Dedifferentiated amniotic fluid mesenchymal stem cell (primary cell): Measurements from ENCODE around the gene MIOX.

Experiments
- DNase-seq: peaks from one replicate; pipeline ENCODE4 v3.0.0-alpha.2; 2016; ENCODE audit errors: extremely low spot score

MIOX gene

DNA sequence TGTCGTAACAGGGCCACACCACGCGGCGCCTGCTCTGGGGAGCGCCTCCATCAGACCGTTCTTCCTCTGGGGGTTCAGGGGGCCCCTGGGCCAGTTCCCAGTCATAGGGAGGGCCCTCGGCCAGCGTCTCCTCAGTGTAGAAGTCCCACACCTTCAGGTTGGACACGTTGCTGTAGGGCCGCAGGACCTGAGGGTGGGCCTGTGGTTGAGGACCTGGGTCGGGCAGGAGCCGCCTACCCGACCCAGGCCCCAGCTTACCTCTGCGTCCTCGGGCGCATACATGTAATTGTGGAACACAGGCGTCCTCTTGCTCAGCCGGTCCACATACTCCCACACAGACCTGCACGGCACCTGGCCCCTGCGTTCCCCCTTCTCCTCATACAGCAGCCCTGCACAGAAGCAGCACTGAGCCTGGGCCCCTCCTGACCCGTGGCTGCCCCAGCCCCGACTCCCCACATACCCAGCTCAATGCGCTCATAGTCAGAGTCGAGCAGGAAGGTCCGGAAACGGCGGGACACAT is 32.0 kb upstream of the MIOX start:
- DNase-seq = no peak

GRCh38 chr22:50455201-50455600 is 31.5 kb upstream of the MIOX start:
- DNase-seq = no peak

DNA sequence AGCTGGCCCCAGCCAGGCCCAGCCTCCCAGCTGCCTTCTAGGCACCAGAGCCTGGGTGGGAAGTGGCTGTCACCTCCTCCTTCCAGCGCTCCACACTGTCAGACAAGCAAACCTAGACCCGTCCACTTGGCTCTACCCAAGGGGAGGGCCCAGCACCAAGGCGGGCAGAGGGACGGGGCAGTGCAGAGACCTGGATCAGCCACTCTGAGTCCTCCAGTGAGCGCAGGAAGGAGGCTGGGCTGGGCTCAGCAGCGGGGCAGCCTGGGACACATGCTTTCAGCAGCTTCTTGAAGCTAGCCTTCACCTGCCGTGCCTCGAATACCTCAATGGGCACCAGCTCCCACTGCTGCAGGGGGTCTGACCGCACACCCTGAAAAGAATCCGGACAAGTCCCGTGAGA is 30.6 kb upstream of the MIOX start:
- DNase-seq = no peak

GRCh38 chr22:50456466-50457234 is 30.0 kb upstream of the MIOX start:
- no peak for DNase-seq

GRCh38 chr22:50459016-50459415 is 27.6 kb upstream of the MIOX start:
- DNase-seq = no peak

- DNase-seq = no peak
Measured at GRCh38 chr22:50459496-50460140, 27.0 kb upstream of the MIOX start.

DNA sequence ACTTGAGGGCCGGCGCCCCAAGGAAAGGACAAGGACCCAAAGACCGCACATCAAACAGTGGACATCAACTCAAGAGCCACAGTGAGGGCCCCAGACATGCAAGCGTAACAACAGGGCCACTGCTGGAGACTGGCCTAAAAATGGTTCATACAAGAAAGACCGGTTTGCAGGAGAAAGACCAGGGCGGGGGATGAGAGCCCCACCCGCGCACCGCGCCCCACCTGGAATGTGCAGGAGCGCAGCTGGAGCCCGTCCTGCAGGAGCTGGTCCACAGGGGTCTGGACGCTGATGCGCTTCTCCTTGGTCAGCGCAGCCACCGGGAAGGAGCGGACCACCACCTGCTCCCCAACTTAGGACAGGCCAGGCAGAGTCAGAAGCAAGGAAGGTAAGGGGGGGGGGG is 25.7 kb upstream of the MIOX start:
- no peak for DNase-seq

- DNase-seq = no peak
Measured at GRCh38 chr22:50461536-50461935, 25.1 kb upstream of the MIOX start.

DNA sequence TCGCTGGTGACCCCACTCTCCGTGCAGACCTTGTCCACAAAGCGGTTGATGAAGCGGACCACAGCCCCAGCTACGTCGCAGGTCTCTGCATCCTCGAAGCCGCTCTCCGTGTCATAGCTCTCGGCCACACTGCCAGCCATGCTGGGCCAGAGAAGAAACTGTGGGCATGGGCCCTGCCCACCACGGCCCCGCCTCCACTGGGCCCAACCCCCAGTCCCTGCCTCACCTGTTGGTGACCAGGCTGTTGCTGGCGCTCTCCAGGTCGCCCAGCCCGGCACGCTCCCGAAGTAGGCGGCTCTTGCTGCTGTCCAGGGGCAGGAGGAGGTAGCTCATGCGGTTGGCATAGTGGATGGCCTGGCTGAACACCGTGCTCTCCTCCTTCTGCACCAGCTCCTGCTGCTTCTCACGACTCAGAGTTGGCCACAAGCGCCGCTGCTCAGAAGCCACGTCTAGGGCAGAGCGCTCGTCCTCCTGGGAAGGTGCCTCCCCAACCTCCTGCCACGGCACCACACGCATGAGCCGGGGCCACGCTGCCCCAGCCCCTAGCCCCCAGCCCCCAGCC is 24.6 kb upstream of the MIOX start:
- no peak for DNase-seq

GRCh38 chr22:50463188-50463900 is 23.3 kb upstream of the MIOX start:
- no peak for DNase-seq

DNA sequence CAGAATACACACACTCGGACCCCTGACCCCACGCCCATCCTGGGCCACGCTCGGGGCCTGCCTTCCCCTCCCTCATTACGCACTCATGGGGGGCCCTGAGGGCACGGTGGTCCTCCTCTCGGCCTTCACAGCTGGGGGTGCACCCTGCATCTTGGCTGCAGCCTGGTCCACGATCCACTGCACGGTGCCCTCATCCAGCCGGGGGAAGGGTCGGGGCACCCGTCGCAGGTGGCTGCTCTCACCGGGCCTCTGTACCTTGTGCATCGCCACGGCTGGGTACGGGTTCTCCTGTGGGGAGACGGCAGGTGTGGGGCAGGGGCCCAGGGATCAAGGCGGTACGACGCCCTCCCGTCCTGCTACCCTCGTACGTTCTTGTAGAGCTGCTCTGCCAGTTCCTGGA is 22.2 kb upstream of the MIOX start:
- no peak for DNase-seq

DNA sequence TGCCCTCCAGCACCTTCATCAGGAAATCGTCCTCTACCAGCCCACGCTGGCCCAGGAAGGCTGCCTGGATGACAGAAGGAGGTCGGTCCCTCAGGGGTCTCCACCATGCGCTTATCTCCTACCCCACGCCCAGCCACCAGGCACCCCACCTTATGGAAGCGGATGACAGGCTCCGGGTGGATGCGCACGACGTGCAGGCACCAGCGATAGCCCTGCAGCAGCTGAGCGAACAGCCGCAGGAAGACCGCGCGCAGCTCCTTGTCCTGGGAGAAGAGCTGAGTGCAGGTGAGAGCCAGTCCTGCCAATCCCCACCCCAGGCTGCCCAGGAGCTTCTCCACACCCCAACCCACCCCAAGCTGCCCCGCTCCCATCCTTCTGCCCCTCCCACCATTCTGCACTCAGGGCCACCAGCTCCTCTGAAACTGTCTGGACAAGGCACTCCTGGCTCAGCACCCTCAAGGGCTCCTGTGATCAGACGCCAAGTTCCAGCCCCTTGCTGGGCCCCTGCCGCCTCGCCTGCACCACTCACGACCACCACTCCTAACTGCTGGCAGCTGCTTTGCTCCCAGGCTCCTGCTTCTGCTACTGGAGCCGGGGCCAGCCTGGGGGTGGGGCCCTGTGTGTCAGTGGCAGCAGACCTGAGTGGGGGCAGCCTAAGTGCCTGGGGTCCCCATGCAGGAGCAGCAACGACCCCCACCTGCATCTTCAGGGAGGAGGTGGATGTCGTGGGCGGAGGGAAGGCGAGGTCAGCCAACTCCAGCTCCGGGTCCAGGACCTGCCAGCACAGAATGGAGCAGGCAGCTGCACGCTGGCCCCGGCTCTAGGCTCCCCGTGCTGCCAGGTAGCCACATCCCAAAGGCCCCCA is 21.4 kb upstream of the MIOX start:
- DNase-seq = no peak

DNA sequence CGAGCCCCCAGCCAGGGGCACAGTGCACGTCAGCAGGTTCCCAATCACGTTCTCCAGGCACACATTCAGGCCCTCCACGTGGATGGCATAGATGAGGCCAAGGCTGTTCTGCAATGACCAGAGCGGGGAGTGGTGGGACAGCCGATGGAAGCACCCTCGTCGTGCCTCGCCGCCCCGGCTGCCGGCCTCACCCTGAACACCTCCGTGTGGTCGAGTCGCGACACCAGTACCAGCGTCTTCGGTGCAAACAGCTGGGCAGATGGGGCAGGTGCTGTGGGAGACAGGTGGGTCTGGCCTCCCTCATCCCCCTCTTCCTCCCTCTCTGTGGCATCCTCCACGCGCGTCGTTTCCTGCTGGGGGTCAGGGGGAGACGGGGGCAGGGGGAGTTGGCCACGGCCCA is 19.3 kb upstream of the MIOX start:
- no peak for DNase-seq

DNA sequence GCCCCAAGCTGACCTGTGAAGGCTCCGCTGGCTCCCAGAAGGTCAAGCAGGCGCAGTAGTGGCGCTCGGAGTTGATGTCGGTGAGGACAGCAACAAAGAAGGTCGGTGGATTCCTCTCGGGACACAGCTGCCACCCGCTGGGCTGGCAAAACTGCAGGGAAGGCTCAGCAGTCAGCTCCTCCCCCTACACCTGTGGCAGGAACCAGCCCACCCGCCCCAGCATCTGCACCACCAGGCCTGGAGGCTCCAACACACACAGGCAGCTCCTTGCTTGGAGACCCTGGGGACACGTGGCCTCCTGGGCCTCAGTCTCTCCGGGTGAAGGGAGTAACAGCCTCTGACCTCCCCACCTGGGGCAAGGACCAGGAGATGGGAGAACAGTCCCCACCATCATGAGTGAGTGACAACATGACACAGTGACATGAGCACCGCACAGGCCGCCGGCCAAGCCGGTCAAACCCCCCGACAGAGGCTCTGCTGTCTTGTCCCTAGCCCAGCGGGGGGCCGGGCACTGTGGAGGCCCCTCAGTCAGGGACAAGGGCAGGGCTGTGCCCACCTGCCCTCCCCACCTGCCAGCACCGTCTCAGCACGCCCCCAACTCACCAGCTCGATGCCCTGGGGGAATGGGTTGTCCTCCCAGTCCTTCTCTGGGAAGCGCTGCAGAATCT is 18.8 kb upstream of the MIOX start:
- no peak for DNase-seq

DNA sequence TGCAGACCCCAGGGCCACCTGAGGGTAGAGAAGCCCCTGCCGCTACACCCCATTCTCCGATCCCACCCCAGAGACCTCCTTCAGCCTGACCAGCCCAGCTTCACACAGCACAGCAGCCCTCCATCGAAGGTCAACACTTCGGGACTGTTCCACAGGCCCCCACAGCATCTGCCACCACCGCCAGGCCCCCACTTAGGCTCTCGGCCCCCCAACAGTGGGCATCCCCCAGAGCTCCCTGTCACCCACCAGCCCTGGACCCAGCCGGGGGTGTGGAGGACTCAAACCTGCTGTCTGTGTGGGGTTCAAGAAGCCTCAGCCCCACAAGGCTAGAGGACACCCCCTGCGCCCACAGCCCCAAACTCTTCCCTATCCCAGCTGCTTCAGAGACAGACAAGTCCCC is 18.0 kb upstream of the MIOX start:
- no peak for DNase-seq

DNA sequence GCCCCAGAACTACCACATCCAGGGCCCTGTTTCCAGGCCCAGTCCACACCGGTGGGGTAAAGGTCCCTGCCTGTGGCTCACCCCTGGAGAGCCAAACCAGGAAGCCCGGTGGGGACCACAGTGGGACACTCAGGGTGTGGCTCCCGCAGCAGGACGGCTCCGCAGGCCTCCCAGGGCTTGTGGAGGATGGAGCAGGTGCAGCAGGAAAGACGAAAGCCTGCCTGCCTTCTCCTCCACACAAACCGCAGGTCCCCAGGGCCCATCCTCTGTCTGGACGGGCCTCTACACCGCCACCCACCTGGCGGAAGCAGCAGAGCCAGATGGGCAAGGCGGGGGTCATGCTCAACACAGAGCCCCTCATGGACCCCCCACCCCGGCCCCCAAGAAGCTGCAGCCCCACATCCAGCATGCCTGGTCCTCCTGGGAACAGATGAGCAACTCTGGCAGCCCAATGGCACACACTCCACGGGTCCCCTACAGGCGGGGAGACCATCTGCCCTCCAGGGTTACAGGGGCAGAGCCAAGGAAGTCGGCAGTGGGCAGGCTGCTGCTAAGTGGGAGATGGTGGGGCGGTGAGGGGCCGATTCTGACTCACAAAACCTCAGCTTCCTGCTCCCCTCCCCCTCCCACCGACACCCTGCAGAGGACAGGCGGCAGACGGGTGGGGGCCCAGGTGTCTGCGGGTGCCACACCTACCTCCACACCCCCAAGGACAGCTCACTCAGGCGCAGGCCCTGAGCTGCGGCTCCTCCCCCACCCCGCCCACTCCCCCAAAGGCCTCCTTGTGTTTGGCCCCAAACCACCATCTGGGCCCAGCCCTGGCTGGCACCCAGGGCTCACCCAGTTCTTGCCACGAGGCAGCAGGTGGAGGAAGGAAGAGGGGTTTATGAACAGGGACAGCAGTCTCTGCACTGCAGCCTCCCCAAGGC is 17.0 kb upstream of the MIOX start:
- DNase-seq = no peak

GRCh38 chr22:50470491-50470890 is 16.2 kb upstream of the MIOX start:
- no peak for DNase-seq

GRCh38 chr22:50471197-50471847 is 15.3 kb upstream of the MIOX start:
- DNase-seq = no peak

GRCh38 chr22:50471962-50472361 is 14.7 kb upstream of the MIOX start:
- DNase-seq = no peak
